CD4-positive, CD25-positive, alpha-beta regulatory T cell (primary cell): Measurements from ENCODE around the gene DUSP14. TPM values are rescaled to one million over a fixed set of nuclear protein-coding genes. Genes with fewer than 3 reads are reported as not detected.

Experiments
- polyA plus RNA-seq, 4 donors: library from polyadenylated mRNA; unstranded; fragments of 300-500 nt; fragmentation: Illumina TruSeq; gene quantifications; one replicate each; pipeline ENCODE4 v1.2.3, GENCODE V29; 2021
- total RNA-seq: library from RNA; stranded (reverse); gene quantifications from one replicate; pipeline ENCODE4 v1.2.3, GENCODE V29; 2022

DUSP14 gene
- total and polyA plus RNA-seq, 5 donors from 2014 or later: 2.4 to 9.4 (median 6.7) TPM

Other genes starting within 250 kb of the DUSP14 start
- not detected for gene C17orf78, start 113.9 kb upstream of the DUSP14 start, total RNA-seq
- under 1 TPM in 1 of 4 donors, not detected in 3; 0.09 TPM for gene C17orf78, start 113.9 kb upstream of the DUSP14 start, polyA plus RNA-seq
- 42.9 TPM for gene ACACA, start 83.1 kb upstream of the DUSP14 start, total RNA-seq
- gene ACACA, start 83.1 kb upstream of the DUSP14 start, polyA plus RNA-seq: 1 to 10 TPM; 7.4 to 9.8 (median 9.5) TPM
- 20.2 TPM for gene TADA2A, start 83.0 kb upstream of the DUSP14 start, total RNA-seq
- gene TADA2A, start 83.0 kb upstream of the DUSP14 start, polyA plus RNA-seq: 10 to 100 TPM in 1 of 4 donors, 1 to 10 TPM in 3; 6.3 to 11.1 (median 6.5) TPM
- gene SYNRG, start 119.5 kb downstream of the DUSP14 start, total RNA-seq: 118 TPM
- gene SYNRG, start 119.5 kb downstream of the DUSP14 start, polyA plus RNA-seq: 10 to 100 TPM; 72.0 to 81.7 (median 74.0) TPM
- 33.3 TPM for gene DDX52, start 153.6 kb downstream of the DUSP14 start, total RNA-seq
- gene DDX52, start 153.6 kb downstream of the DUSP14 start, polyA plus RNA-seq: 10 to 100 TPM; 13.8 to 16.5 (median 15.1) TPM